T1000 (cell line): ENCODE measurements around the gene C1QTNF8.

Source experiments
- DNase-seq: peaks from one replicate; lab custom pipeline; 2025; ENCODE audit warnings: mixed read lengths; lab: John Stamatoyannopoulos, UW

Gene C1QTNF8

DNA sequence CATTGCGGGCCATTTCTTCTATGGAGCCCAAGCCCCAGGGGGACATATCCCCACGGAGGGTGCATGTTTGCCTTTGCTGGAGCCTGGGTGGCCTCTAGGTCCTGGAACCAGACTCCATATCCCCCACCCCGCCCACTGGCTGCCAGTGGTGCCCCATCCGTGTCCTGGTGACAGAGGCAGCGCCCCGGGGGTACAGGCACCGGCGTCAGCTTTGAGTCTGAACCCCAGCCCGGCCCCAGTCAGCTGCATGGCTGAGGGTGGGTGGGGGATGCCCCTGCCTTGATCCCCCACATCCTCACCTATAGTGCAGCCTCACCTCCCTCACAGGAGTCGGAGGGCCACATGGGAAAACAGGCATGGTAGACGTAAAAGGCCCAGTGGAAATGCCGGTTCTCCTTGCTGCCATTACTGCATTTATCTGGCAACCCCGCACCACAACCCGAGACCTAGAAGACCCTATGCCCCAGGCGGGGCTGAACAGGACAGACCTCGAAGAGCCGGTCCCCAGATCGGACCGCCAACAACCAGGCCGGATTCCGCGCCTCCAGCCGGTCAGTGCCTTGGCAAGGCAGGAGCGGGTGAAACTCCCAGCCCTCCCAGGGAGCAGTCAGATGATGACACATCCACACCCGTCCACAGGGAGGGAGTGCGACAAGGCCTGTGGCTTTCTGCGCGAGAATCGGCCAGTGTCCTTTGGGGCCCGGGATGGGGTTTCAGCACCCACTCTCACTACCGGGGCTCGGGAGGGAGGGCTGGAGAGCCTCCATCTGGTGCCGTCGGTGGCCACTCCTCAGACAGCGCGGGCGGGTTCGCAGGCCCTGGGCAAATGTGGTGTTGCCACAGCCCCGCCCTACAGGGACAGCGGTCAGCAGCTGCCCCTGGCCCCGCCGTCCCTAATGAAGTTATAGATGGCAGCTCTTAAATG, 35.4 kb downstream of the C1QTNF8 start:
- DNase-seq: no peak

DNA sequence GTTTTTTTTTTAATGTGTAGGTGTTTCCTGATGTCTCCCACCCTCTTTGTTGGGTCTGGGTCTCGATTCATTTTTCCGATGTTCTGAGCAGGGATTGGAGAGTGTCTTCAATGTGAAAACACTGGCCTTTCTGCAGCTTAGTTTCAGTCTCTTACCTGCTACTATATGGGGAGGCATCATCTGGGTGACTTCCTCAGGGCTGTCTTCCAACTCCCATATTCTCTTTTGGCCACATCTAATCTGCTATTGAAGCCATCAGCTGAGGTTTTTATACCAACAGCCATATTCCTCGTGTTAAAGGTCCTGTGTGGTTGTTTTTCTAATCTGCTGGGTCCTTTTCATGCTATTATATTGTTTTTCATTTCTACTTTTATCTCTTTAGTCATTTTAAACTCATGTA, 36.7 kb downstream of the C1QTNF8 start:
- no peak for DNase-seq

DNA sequence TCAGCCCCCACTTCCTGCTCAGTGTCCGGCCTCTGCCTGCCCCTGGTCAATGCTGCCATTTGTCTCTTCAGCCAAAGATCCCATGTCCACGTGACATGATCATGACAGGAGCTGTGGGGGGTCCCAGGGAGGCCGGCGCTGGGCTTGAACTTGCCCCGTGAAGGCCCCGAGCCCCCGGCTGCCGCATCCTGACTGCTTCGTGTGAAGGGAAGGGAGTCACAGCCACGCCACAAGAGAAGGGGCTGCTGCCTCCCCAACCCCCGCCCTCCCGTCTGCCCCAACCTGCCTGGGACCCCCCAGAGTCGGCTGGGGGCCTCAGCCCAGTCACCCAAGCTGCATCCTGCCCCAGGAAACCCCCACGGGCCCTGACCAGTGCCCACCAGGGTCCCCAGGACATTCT, 37.8 kb downstream of the C1QTNF8 start:
- no peak for DNase-seq

DNA sequence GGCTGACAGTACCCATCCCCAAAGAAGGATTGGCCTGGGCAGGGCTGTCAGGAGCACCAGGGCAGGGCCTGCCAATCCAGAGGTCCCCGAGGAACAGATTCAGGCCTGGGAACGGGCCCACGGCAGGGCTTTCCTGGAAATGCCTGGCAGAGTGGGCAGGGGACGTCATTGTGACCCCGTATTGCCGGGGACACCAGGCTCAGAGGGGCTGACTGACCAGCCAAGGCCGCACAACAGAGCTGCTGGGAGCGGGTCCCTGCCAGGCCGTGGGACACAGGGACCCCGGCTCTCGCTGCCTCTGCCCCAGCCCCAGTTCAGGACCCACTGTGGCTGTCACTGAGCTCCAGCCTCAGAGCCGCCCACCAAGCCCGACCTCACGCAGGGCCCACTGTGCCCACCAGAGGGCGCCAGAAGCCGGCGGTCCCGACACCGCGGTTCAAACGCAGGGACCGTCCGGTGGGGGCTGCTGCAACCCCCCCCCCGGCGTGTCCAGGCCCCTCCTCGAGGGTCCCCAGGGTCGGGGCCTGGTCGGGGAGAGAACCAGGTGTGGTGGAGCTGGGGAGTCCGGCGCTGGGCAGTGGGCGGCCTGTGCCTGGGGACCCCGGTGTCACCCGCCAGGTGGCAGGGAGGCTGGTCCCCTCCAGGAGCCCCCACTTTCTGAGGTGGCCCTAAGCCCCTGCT, 38.7 kb downstream of the C1QTNF8 start:
- DNase-seq: no peak

DNA sequence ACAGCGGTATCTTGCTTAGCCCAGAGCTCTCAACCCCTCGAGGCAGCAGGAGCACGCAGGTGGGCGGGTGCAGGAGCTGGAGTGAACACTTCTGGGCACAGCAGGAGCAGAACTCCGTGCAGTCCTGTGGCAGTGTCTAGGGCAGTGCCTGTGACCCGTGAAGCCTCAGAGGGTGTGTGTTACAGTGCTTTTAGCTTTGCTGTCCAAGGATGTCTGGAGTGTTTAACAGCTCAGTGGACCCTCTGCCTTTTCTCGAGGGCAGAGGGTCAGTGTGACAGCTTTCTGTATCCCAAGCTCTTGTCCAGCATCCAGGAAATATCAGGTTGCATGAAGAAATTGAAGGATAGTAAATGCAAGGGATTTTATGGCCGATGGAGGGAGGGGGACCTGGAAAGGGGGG, 39.8 kb downstream of the C1QTNF8 start:
- DNase-seq: no peak

DNA sequence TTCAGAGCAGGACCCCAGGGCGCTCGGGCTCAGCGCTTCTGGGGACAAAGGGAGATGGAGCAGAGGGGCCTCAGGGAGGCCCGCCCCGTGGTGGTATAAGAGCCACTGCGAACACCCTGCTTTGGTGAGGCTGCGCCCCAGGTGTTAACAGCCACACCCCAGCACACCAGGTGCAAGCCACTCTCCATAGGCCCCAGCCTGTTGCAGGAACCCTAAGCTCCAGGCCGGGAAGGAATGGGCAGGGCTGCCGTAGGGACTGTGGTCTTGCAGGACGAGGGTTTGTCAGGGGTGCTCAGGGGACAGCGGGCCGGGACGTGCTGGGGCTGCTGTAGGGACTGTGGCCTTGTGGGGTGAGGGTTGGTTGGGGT, 40.5 kb downstream of the C1QTNF8 start:
- DNase-seq: no peak

DNA sequence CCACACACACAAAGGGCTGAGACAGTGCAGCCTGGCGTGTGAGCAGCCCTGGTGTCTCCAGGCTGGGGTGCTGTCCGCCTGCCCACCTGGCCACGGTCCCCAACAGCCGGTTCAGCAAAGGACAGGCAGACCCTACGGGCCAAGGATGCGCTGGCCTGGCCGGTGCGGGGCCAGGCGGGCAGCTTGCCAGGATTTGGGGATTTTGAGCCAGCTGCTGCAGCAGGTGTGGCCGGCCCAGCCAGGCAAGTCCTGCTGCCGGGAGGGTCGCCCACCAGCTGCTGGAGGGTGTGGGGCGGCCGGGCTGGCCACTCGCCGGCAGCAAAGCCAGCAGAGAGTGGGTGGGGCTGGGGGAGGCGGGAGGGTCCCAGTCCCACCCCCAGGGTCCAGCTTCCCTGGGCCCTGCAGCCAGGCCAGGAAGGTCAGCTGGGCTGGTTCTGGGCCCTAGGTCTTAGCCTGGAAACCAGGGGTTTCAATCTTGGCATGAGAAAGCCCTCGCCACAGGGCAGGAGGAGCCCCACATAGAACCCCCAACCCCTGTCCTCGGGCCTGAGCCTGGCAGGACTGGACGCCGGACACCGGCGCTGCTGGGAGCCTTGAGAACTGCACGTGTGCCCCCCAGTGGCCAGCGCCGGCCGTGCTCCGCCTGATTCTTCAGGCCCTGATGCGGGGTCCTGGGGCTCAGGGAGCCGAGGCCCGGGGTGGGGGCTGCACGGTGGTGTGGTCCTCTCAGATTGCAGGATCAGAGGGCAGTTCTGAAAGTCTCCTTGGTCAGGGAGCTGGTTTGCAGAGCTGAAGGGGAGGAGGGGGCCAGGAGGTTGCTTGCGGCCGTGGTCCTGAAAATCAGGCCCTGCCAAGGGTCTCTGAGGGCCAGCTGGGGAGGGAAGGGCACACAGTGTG, 41.1 kb downstream of the C1QTNF8 start:
- no peak for DNase-seq

DNA sequence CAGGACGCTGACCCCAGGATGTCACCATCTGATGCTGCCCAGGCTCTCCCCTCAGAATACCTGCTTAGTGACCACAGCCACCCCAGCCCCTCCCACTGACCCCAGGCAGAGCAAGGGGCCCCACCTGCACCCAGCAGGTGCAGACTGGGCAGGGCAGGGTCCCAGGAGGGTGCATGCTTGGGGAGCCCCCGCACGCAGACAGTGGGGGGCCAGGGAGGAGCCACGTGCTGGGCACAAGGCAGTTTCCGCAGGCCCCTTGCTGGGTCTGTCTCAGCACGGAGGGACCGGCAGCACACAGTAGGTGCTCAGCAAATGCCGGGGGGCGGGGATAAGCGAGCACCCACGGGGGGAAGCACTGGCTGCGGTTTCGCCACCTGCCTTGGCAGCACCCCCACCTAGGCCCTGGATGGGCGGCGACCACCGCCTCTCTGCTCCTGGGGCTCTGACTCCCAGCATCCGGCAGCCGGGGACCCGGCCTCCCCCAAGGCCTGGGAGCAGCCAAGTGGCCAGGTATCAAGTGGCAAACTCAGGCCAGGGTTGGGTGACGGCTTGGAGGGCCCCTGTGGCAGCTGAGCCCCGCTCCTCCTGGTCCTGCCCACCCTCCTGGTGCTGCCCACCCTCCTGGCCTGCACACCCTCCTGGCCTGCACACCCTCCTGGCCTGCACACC, 42.2 kb downstream of the C1QTNF8 start:
- no peak for DNase-seq

DNA sequence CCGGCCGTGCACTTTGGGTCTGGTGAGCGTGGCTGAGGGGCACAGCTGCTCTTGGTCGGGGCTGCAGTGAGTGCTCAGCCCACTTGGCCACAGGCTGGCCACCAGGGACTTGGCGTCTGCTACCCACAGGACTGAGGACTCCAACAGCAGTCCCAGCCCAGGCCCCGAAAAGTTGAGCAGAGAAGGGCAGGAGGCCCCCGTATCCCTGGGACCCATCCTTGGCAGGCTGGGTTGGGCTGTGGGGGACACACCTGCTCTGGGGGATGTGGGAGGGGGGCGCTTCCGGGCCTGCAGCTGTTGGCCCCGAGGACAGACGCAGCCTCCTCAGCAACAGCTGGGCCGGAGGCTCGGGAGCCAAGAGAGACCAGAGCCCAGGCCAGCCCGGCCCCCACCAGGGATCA, 42.9 kb downstream of the C1QTNF8 start:
- no peak for DNase-seq

DNA sequence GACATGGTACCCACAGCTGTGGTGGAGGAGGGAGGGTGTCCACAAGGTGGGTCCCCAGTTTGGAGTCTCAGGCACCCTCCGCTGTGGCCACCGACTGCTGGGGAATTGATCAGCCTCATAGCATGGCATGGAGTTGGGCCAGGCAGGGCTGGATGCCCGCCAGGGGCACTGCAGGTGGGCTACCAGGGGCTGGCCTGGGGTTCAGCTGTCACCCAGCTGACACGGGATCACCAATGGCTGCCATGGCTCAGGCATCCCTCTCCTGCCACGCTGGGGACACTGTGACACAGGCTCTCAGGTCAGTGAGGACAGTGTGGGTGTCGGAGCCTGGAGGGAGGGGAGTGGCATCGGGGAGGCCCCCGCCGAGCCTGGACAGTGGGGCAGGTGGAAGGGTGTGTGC, 43.3 kb downstream of the C1QTNF8 start:
- no peak for DNase-seq

DNA sequence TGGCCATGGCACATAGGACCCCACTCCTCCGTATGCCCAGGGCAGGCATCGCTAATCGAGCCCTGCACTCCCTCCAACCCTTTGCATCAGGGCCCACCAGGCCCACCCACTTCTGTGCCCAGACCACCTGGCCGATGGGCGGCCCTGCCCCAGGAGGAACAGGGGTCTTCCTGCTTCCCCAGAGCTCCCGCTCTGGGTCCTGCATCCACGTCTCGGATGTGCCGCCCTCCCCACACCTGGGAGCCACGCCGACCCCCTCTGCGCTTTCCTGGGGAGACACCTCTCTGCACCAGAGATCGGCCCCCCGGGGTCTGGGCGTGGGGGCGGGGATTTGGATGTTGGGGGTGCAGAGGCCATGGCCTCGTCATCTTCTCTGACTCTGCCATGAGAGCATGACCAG, 44.6 kb downstream of the C1QTNF8 start:
- no peak for DNase-seq

DNA sequence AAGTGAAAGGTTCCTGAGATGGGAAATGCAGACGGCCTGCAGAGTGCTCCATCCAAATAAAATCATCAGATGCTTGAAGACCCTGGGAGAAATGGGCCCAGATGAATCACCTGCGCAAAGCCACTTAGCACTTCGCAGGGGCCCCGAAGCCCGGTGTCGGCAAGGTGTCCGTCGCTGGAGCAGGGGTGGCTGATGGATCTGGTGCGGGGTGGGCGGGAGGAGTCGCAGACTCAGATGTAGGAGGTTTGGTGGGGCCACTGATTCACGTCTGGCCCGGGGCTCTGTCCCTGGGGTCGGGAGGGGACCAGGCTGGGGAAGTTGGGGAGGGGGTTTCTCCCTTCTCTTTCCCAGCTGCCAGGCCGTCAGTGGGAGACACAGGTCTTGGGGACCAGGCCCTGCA, 45.1 kb downstream of the C1QTNF8 start:
- no peak for DNase-seq

DNA sequence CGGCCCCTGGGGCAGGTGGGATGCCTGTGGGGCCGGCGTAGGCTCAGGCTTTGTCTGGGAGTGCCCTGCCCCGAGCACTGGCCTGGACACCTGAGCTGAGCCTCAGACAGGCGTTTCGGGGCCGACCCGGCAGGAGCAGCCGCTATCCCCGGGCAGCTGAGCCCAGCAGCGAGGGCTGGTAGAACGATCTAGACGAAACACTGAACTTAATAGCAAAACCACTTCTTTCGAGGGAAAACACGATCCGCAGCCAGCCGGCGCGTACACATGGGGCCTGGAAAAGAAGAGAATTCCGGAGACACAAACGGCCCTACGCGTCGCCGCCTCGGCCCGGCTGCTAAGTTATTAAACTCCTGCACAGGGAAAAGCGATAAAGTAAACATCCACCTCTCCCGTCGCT, 45.5 kb downstream of the C1QTNF8 start:
- no peak for DNase-seq

DNA sequence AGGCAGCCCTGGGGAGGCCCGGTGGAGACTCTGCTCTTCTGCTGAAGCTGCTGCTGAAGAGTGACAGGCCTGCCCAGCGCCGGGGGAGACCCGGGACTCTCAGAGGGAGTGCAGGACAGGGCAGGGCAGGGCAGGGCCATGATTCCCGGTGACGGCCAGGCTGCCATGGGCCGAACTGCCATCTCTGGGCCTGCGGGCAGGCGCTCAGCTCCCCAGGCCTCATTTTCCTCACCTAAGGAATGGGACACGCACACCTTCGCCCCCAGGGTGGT, 46.1 kb downstream of the C1QTNF8 start:
- DNase-seq: no peak

DNA sequence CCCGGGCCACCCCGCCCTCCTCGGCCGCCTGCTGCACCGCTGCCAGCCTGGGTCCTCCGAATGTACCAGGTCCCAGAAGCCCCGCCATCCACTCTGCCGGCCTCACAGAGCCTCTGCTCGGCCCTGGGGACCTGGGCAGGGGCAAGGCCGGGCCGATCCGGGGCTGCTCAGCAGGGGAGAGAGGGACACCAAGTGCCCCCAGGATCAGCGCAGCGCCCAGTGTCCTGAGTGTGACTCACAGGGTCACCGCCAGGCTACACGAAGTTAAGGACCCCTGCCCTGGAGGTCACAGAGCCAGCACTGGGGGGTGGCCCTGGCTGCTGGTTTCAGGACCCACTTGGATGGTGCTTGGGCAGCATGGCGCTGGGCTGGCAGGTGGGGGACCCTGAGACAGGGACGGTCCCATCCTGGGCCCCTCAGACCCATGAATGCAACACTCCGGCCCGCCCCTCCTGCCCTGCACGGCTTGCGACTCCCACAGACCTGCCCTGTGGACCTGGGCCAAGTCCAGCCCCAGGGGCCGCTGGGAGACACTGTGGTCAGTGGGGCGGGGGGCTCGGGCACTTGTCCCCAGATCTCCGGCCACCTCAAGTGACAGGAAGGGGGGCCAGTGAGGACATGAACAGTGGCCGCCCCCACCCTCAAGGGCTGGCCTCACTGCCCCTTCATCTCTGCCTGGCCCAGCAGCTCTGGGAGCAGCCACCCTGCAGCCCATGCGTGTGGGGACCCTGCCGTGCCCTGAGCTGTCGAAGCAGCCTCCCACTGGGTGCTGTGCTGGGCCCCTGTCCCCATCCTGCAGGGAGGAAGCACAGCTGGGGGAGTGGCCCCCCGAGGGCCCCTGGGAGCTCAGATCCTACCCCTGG, 46.7 kb downstream of the C1QTNF8 start:
- DNase-seq: no peak

DNA sequence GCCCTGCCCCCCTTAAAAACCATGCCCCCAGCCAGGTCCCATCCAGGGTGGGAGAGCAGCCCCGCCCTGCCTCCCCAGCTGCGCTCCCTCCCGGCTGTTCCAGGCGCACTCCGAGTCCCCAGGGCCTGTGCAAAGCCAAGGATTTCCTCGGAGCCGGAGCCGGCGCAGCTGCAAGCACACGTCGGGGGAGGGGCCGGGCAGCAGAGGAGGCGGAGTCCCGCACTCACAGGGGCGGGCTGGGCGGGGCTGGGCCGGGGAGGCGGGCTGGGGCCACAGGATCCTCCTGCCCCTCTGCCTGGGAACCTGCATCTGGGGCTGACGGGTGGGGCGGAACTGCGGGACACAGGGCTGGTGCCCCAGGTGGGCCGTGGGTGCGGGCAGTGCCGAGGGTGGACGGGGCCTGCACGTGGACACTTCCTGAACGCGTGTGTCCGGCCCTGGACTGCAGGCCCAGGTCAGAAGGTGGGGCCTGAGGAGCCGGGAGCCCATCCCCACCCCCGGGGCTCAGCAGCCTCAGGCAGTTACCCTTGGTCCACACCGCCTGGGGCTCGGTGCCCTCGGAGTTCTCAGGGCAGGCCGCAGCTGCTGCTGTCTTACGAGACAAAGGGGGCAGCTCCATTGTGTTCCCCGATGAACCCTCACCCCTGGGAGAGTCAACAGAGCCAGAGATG, 47.5 kb downstream of the C1QTNF8 start:
- no peak for DNase-seq

DNA sequence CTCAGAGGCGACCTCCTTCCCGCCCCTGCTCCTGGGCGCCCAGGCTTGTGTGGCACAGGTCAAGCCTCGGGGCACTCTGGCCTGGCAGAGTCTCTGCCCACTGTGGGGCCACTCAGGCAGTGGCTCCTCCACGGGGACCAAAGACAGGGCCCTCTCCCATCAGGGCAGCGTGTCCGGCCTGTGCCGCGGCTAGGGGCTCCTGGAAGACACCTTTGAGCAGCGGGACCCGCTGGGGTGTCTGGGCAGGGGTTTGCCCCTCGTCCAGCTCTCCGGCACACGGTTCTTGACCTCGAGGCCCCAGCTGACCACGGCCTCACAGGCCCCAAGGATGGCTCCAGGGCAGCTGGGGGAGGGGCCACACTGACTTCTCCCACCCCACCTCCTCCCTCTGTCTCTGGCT, 48.2 kb downstream of the C1QTNF8 start:
- no peak for DNase-seq

DNA sequence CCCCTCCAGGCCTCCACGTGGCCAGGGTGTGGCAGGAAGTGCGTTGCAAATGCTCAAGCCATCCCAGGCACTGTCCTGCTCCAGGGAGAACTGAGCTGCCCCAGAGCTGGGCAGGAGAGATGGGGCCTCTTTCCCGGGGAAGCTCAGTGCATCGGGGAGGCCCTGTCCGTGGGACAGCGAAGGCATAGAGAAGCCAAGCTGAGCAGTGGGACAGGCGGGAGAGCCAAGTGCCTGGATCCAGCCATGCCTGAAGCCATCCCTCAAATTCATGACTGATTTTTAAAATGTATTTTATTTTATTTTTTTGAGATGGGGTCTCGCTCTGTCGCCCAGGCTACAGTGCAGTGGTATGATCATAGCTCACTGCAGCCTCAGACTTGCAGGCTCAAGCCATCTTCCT, 48.9 kb downstream of the C1QTNF8 start:
- no peak for DNase-seq

DNA sequence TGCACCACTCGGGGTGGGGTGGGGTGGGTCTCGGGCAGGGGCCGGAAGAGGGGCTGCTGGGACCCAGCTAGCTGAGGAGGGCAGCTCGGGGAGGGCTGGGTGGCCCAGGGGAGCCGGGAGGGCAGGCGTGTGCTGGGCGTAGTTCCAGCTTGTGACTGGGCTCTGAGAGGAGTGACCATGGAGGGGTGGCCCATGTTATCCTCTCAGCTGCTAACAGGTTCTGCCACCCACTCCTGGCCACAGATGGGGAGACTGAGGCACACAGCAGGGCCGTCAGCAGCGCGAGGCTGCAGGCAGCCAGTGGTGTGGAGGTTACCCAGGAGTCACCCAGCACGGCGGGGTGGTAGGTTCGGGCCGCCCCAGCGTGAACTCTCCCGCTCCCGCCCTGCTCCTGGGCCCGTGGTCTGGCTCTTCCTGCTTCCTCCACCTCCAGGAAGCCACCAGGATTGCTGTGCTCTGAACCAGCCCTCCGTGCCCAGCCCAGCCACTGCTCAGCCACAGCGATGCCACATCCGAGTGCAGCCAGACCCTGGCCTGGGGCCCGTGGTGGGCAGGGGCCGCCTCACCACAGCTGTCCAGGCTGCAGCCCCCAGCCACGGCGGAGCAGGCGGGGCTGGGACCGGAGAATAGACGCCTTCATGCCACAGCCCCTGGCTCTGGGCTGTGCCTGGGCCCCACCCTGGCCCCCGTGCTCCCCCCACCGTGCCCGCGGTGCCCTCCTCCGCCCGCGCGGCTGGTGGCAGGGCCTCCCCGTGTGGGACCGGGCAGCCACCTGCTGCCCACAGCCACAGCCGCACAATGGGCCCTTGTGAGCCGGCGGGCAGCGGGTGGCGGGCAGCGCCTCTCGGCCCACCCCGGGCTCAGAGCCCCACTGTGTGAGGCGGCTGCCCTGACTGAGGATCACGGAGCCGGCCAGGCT, 49.8 kb downstream of the C1QTNF8 start:
- no peak for DNase-seq
